GM18505 (cell line): ENCODE data around the gene RNPS1.
A peak's percentile ranks its signal among the peaks of the same experiment; 100 is the strongest.

Source experiments
- ATAC-seq: cut with Tn5 transposase; IDR thresholded peaks from one replicate; pipeline ENCODE4 v1.9.1; 2021; ENCODE audit not compliant: unreplicated experiment
- POLR2A ChIP-seq: IDR thresholded peaks from 4 replicates; pipeline ENCODE4 v1.6.1; 2011; ENCODE audit warnings: borderline replicate concordance; ENCODE audit not compliant: insufficient read depth, insufficient read length; ENCODE audit errors: extremely low read depth

RNPS1 gene

GRCh38 chr16:2213817-2214718 lies 53.9 kb downstream of the RNPS1 start:
- TF ChIP-seq POLR2A: no peak
- peak; percentile 13 for ATAC-seq

GRCh38 chr16:2212362-2213324 lies 55.3 kb downstream of the RNPS1 start:
- no peak for ATAC-seq
- TF ChIP-seq POLR2A: no peak

GRCh38 chr16:2211923-2212347 lies 56.0 kb downstream of the RNPS1 start:
- no peak for TF ChIP-seq POLR2A
- no peak for ATAC-seq

GRCh38 chr16:2210386-2211365 lies 57.2 kb downstream of the RNPS1 start, which contains the start of gene BRICD5:
Gene BRICD5, minus strand, starts transcription at chr16:2210863. Its CDS starts 30 bp downstream, at chr16:2210833.
- no peak for ATAC-seq

GRCh38 chr16:2210009-2210332 lies 58.0 kb downstream of the RNPS1 start:
- ATAC-seq: no peak
- TF ChIP-seq POLR2A: no peak

More at GRCh38 chr16:2210386-2211365, 57.2 kb downstream of the RNPS1 start, which contains the start of gene BRICD5:
- TF ChIP-seq POLR2A: no peak

GRCh38 chr16:2209258-2210008 lies 58.5 kb downstream of the RNPS1 start:
- TF ChIP-seq POLR2A: no peak

GRCh38 chr16:2208772-2209171 lies 59.2 kb downstream of the RNPS1 start:
- ATAC-seq: no peak
- TF ChIP-seq POLR2A: no peak

More at GRCh38 chr16:2209258-2210008, 58.5 kb downstream of the RNPS1 start:
- ATAC-seq: no peak

GRCh38 chr16:2208308-2208707 lies 59.6 kb downstream of the RNPS1 start:
- no peak for ATAC-seq
- no peak for TF ChIP-seq POLR2A

- ATAC-seq: no peak
- TF ChIP-seq POLR2A: no peak
These were observed 60.1 kb downstream of the RNPS1 start for GRCh38 chr16:2207872-2208271.

- ATAC-seq: no peak
These were observed 61.0 kb downstream of the RNPS1 start for GRCh38 chr16:2206780-2207433.

GRCh38 chr16:2206420-2206779 lies 61.5 kb downstream of the RNPS1 start:
- ATAC-seq: no peak
- no peak for TF ChIP-seq POLR2A

More at GRCh38 chr16:2206780-2207433, 61.0 kb downstream of the RNPS1 start:
- TF ChIP-seq POLR2A: no peak

- no peak for TF ChIP-seq POLR2A
- ATAC-seq: peak; percentile 9
These were observed 62.0 kb downstream of the RNPS1 start for GRCh38 chr16:2205967-2206313.
